NCI-H446 treated with DMSO at 0.1 percent for 48 hours (cell line): ENCODE results near the gene YEATS4.

ENCODE experiments used
- DNase-seq: peaks from one replicate; lab custom pipeline; 2025; lab: John Stamatoyannopoulos, UW

YEATS4 gene

DNA sequence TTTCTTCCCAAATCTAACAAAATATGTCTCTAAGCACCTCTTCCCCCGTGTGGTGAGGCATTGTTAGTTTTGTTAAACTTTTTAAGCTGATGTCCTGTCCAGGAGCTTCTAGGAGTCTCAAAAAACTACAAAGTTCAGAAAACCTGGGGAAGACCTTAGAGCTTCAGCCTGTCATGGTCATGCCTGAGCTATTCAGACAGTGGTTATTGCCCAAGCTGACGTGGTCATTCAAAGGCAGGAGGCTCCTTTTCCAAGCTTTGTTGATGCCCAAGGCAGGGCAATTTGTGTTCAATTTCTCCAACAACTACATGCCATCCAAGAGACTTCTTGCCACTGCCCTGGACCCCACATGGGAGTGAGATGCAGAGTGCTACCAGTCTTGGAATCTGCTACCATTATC lies 17.1 kb upstream of the YEATS4 start:
- no peak for DNase-seq

DNA sequence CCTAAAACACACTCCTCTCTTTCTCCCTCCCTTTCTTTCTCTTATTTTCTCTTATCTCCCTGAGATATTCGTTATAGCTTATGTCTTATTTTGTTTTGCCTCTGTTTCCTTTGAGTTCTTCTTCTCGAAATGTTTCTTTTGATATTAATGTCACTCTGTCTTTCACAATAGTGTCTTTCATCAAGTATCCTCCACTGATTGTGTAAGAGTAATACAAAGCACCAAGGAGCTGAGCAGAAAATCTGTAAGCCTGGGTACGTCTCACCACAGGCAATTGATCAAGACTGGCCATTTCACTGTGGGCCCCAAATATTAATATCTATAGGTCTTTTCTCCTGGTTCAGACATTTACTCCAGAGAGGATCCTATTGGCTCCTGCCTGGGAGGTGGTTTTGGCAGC lies 16.2 kb upstream of the YEATS4 start:
- DNase-seq = no peak

- DNase-seq = no peak
Observed at GRCh38 chr12:69343885-69344612, 15.5 kb upstream of the YEATS4 start.

DNA sequence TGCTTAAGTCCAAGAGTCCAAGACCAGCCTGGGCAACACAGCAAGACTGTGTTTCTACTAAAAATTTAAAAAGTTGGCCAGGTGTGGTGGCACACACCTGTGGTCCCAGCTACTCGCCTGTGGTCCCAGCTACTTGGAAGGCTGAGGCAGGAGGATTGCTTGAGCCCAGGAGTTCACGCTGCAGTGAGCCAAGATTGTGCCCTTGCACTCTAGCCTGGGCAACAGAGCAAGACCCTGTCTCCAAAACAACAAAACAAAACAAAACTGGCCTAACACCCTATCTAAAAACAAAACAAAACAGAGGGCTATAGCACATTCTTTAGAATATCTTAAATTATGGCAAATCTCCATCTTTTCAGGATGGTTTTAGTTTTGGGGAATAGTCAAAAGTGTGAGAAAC lies 14.5 kb upstream of the YEATS4 start:
- no peak for DNase-seq

- no peak for DNase-seq
Observed at GRCh38 chr12:69345742-69346141, 13.8 kb upstream of the YEATS4 start.

DNA sequence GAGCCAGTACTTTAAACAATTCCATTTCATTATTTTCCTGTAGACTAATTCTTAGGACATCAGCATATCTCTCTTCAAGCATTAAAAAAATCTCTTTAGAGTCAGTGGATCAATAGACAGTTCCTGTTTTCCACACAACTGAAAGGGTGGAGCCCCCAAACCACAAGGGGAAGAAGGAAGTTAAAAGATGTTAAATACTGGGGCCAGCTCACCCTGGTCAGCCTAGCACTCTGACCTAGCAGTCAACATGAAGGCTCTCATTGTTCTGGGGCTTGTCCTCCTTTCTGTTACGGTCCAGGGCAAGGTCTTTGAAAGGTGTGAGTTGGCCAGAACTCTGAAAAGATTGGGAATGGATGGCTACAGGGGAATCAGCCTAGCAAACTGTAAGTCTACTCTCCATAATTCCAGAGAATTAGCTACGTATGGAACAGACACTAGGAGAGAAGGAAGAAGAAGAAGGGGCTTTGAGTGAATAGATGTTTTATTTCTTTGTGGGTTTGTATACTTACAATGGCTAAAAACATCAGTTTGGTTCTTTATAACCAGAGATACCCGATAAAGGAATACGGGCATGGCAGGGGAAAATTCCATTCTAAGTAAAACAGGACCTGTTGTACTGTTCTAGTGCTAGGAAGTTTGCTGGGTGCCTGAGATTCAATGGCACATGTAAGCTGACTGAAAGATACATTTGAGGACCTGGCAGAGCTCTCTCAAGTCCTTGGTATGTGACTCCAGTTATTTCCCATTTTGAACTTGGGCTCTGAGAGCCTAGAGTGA lies 11.2 kb upstream of the YEATS4 start, which contains the start of gene LYZ:
Gene LYZ (plus strand): TSS at position 220 of the 777 bp plus-strand sequence. CDS start 28 bp downstream, at position 248.
- DNase-seq = no peak

GRCh38 chr12:69350002-69350626 lies 9.4 kb upstream of the YEATS4 start:
- no peak for DNase-seq

DNA sequence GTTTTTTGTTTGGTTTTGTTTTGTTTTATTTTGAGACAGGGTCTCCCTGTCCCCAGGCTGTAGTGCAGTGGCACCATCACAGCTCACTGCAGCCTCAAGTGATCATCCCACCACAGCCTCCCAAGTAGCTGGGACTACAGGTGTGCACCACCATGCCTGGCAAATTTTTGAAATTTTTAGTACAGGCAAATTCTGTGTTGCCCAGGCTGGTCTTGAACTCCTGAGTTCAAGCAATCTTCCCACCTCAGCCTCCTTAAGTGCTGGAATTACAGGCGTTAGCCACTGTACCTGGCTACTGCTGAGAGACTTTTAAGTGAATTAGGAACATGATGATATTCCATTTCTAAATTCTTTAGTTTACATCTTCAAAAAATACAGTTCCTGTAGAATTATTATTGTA lies 8.8 kb upstream of the YEATS4 start:
- DNase-seq = no peak

- DNase-seq = no peak
Observed at GRCh38 chr12:69351462-69352236, 7.9 kb upstream of the YEATS4 start.

GRCh38 chr12:69352904-69353303 lies 6.6 kb upstream of the YEATS4 start:
- no peak for DNase-seq

DNA sequence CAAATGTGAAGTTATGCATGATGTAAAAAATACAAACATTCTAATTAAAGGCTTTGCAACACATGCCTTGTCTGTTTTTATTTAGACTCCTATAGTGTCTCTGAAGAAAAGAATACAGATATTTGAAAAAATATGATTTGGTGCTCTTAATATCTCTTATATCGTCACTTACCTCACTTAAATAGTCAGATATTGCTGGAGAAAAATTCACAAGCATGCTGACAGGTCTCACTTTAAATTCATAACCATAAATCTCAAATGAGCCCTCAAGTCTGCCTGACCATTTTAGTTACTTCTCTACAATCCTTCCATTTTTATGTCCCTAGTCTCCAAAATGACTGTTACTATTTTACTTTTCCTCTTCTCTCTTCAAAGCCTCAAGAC lies 5.4 kb upstream of the YEATS4 start:
- no peak for DNase-seq

- no peak for DNase-seq
Observed at GRCh38 chr12:69354556-69355187, 4.9 kb upstream of the YEATS4 start.

DNA sequence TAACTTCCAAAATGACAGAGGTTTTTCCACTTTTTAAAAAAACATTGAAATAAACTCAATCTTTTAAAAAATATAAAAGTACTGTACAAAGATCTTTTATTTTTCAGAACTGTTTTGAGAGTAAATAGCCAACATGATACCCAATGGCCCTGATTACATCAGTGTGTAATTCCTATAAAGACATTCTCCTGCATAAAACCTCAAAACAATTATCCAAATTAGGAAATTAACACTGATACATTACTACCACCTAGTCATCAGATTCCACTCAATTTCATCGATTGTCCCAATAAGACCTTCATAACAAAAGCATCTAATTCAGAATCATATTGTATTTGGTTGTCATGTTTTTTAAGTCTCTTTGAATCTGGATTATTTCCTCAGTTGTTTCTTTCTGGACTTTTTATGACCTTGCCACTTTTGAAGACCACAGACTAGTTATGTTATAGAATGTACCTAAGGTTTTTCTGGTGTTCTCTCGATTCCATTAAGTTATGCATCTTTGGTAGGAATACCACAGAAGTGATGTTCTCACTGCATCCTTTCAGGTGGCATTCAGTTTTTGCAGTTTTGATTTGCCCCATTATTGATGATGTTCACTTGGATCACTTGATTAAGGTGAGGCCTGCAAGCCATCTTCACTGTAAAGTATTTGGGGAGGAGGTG lies 4.0 kb upstream of the YEATS4 start:
- no peak for DNase-seq

DNA sequence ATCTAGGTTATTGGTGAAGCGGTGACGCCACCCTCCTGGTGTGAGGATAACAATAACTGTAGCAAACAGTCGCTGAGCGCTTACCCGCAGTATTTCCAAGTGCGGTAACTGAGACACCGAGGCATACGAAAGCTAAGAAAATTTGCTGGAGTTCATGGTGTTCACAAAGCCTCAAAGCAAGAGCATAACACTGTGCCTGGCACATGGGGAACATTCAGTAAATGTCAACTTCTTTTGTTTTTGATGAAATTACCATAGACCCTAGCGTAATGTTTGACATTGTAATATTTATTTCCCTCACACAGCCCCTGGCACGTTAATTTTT lies 767 bp downstream of the YEATS4 start:
- no peak for DNase-seq

DNA sequence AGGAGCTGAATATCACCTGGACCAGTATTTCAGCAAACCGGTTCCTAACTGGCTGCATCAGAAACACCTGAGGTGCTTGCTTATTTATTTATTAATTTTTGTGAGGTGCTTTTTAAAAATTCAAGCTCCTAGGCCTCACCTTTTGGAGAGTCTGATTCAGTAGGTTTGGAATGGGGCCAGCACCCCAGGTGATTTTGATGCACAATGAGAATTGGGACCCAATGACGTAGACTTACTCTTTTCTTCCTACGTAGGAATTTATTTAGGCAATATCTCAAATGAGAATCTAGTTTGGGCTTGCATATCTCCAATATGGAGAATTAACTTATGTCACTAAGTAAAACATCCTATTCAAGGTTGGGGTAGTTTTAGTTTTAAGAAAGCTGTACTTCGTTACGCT lies 7.3 kb downstream of the YEATS4 start:
- no peak for DNase-seq

- no peak for DNase-seq
Observed at GRCh38 chr12:69368171-69368570, 8.6 kb downstream of the YEATS4 start.

DNA sequence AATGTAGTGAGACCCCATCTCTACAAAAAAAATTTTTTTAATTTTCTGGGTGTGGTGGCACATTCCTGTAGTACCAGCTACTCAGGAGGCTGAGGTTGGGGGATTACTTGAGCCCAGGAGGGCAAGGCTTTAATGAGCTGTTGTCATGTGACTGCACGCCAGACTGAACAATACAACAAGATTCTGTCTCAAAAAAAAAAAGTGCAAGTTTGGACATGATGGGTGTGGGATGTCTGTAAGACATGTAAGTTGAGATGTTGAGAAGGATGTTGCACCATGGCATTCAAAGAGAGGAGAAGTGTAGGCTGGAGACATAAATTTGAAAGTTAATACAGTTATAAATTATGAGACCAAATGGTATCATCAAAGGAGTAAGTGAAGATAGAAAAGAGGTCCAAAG lies 23.5 kb downstream of the YEATS4 start:
- DNase-seq = no peak

- no peak for DNase-seq
Observed at GRCh38 chr12:69385038-69385437, 25.5 kb downstream of the YEATS4 start.

- DNase-seq = no peak
Observed at GRCh38 chr12:69386921-69387320, 27.4 kb downstream of the YEATS4 start.

GRCh38 chr12:69388371-69388770 lies 28.8 kb downstream of the YEATS4 start:
- DNase-seq = peak; percentile 43

DNA sequence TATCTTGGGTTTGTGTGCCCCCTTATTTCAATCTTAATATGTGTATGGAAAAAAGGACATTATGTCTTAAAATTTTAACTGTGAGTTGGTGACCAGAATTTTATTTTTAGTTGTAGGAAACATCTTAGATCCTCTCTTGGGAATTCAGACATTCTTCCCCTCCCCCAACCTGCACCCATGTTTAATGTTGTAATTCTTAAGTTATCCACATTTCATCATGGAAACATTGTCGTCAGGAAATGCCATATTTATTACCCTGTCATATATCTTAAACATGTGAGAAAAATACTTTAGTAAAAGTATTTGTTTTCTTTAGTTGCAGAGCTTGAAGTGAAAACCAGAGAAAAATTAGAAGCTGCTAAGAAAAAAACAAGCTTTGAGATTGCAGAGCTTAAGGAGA lies 30.3 kb downstream of the YEATS4 start:
- no peak for DNase-seq
